Measurements from ENCODE around the gene TMEM217.

- no peak for TF ChIP-seq CTCF (IDR thresholded peaks at IDR 0.05; ENCODE audit: poor library complexity, severe bottlenecking)
- no peak for TF ChIP-seq EZH2 (IDR thresholded peaks at IDR 0.05; ENCODE audit: borderline replicate concordance, insufficient read depth, low read length, poor library complexity, severe bottlenecking)
- no peak for TF ChIP-seq POLR2AphosphoS5 (IDR thresholded peaks at IDR 0.05)
- TF ChIP-seq SMC3 (conservative IDR thresholded peaks at IDR 0.05; ENCODE audit: poor library complexity): no peak
- TF ChIP-seq REST (IDR thresholded peaks at IDR 0.05; ENCODE audit: borderline replicate concordance): no peak
- TF ChIP-seq TAF1 (IDR thresholded peaks at IDR 0.05; ENCODE audit: low read depth): no peak
- no peak for TF ChIP-seq EP300 (conservative IDR thresholded peaks at IDR 0.05; ENCODE audit: poor library complexity, severe bottlenecking)
- TF ChIP-seq RAD21 (conservative IDR thresholded peaks at IDR 0.05): no peak
- no peak for TF ChIP-seq MXI1 (conservative IDR thresholded peaks at IDR 0.05; ENCODE audit: poor library complexity, severe bottlenecking)
Observed at GRCh38 chr6:37233541-37233940, 24.4 kb downstream of the TMEM217 start.

Measured in neural cell (in vitro differentiated cells).